Skeletal muscle satellite cell (primary cell): ENCODE results near the gene PDHA2. TPM values are rescaled to one million over a fixed set of nuclear protein-coding genes. Genes with fewer than 3 reads are reported as not detected.

Experiments
- H3K27me3 ChIP-seq: 2 replicates; pipeline ENCODE4 v1.7.0; 2013; ENCODE audit warnings: low read length; ENCODE audit not compliant: control insufficient read depth, insufficient read depth
- H3K36me3 ChIP-seq: 2 replicates; pipeline ENCODE4 v1.7.0; 2013; ENCODE audit warnings: mild to moderate bottlenecking, control low read depth, low read length; ENCODE audit not compliant: insufficient read depth
- H3K4me1 ChIP-seq: 2 replicates; pipeline ENCODE4 v1.7.0; 2013; ENCODE audit warnings: low read length; ENCODE audit not compliant: control insufficient read depth, insufficient read depth
- H3K4me2 ChIP-seq: 2 replicates; pipeline ENCODE4 v1.7.0; 2013; ENCODE audit warnings: mild to moderate bottlenecking, low read length
- H3K4me3 ChIP-seq: 2 replicates; pipeline ENCODE4 v1.7.0; 2013; ENCODE audit warnings: low read length
- H3K9ac ChIP-seq: 2 replicates; pipeline ENCODE4 v1.7.0; 2013; ENCODE audit warnings: mild to moderate bottlenecking, low read depth, low read length, moderate library complexity
- H3K9me3 ChIP-seq: replicated peaks from 2 replicates; pipeline ENCODE4 v1.7.0; 2013; ENCODE audit warnings: mild to moderate bottlenecking, control low read depth, low read length
- total RNA-seq: library from RNA; depleted of rRNA; stranded (reverse); fragments of >200 nt; gene quantifications from 2 replicates; pipeline ENCODE4 v1.2.3, GENCODE V29; 2012; rRNA removed

The PDHA2 gene
- total RNA-seq = 0.22 TPM in 1 of 2 replicates, not detected in the other

DNA sequence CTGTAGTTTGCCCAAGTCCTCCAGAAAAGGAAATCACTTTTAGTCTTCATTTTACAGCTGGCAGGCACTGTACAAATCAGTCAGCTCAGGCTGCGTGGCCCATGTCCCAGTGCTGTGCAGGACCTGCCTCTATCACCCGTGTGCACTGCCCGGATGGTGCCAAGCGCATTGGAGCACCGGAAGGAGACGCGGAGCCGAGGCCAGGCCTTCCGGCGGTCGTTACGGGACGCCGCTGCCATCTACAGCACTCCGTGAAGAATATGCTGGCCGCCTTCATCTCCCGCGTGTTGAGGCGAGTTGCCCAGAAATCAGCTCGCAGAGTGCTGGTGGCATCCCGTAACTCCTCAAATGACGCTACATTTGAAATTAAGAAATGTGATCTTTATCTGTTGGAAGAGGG lies at the start of gene PDHA2:
PDHA2 (plus strand) TSS at position 203 of the 400 bp plus-strand sequence; CDS start at position 261, 58 bp downstream.
- Histone ChIP-seq H3K4me1 (no peaks in the 10 kb centered on the region), H3K9ac (no peak within 1 kb of the TSS), H3K4me3 (no peak within 1 kb of the TSS), H3K4me2 (no peak within 1 kb of the TSS), H3K27me3 (no peaks in the 10 kb centered on the region), H3K9me3 (no peaks in the 10 kb centered on the region), H3K36me3 (no peaks in the 10 kb centered on the region)

DNA sequence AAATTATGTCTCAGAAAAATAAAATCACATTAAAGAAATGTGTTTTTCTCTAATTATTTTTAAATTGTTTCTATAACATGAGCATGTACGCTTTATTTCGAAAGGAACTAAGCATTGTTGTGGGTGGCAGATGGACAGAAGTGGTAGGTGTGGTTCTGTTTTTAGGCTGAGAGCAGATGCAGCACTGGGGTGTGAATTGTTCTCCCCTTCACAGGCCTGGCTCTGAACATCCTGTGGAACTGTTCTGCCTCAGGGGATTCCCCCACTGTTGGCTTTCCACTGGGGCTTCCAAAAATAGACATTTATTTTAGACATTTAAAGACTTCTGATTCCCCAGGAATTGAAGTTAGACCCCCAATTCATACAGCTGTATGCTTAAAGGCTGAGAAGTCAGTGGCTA lies 41.9 kb upstream of the PDHA2 start:
- Histone ChIP-seq H3K4me2 (no peak overlapping the region), H3K9me3 (no peaks in the 10 kb centered on the region), H3K9ac (no peak overlapping the region), H3K4me1 (no peaks in the 10 kb centered on the region), H3K36me3 (no peaks in the 10 kb centered on the region), H3K27me3 (no peaks in the 10 kb centered on the region), H3K4me3 (no peak overlapping the region)

DNA sequence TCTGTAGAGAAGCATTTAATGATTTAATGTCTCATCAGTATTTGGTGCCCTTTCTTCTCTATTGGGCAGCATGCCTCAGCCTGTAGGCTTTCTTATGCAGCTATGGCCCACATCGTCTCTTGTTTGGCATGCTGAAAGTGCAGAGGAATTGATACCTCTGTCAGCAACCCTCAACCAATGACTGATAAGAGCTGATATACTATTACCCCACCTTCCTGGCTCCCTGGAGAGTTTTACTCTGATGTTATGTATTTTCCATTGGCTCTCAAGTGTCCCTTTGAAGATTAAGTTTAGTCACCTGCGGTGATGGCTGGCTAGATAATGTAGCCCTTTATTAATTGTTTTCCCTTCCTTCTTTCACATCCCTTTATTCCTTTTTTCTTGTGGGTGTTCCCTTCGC lies 41.2 kb upstream of the PDHA2 start:
- H3K9me3 ChIP-seq = no peaks in the 10 kb centered on the region
- no peaks in the 10 kb centered on the region for H3K27me3 ChIP-seq
- no peaks in the 10 kb centered on the region for H3K4me1 ChIP-seq

DNA sequence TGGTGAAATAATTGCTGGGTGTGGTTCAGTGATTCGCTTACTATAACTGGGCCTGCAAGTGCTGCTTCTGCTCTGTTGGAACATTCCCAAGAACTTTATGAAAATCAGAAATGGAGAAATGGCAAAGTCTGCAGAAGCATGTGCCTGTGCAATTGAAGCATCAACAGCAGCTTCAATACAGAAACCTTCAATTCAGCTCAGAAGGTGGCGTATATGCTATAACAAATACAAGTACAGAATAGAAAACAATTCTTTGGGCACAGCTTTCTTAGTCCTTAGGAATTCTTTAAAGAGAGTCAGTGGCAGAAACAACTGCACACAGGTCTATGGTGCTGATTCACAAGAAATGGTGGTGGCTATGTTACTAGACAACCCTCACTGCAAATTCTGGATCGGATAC lies 18.0 kb upstream of the PDHA2 start:
- no peak overlapping the region for H3K4me3 ChIP-seq
- no peaks in the 10 kb centered on the region for H3K4me1 ChIP-seq
- no peaks in the 10 kb centered on the region for H3K27me3 ChIP-seq
- H3K9ac ChIP-seq = no peak overlapping the region
- no peak overlapping the region for H3K4me2 ChIP-seq
- no peaks in the 10 kb centered on the region for H3K36me3 ChIP-seq
- H3K9me3 ChIP-seq = no peaks in the 10 kb centered on the region

More for the DNA sequence above, 41.2 kb upstream of the PDHA2 start:
- Histone ChIP-seq H3K4me2 (no peak overlapping the region), H3K4me3 (no peak overlapping the region), H3K36me3 (no peaks in the 10 kb centered on the region), H3K9ac (no peak overlapping the region)

DNA sequence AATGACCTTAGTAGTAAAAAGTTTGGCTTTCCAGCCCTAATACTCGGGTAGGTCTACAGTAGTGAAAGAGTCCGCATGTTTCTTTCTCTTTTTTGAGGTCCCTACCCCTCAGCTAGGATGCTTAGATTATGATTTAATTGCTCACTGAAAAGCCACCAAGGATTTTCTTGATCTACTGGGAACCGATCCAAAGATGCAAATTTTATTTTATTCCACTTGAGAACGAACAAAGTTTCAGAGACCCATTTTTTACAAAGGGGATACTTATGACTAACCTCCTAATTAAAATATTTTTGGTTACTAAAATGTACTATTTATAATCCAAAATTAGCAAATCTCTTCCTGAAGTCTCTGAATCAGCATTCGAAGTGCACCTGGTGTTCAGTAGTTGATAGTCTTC lies 14.3 kb upstream of the PDHA2 start:
- Histone ChIP-seq H3K9me3 (no peaks in the 10 kb centered on the region), H3K36me3 (no peaks in the 10 kb centered on the region), H3K27me3 (no peaks in the 10 kb centered on the region), H3K4me2 (no peak overlapping the region), H3K4me3 (no peak overlapping the region), H3K9ac (no peak overlapping the region), H3K4me1 (no peaks in the 10 kb centered on the region)

DNA sequence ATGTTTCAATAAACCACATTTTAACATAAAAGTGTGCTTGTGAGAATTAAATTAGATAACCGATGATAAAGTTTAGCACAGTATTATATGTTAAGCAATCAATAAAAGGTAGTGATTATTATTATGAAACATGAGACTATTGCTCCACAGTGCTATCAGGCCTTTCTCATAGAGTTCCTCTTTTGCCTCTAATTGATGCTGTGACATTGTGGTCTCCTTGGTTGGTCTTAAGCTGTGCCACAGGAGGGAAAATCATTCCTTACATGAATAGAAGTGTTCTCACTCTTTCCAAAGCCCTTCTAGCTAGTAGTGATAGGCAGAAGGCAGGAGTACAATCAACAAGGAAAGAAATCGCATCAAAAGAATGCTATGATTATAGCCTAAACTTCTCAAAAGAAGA lies 9.2 kb upstream of the PDHA2 start:
- H3K27me3 ChIP-seq = no peaks in the 10 kb centered on the region
- no peaks in the 10 kb centered on the region for H3K36me3 ChIP-seq
- no peaks in the 10 kb centered on the region for H3K9me3 ChIP-seq
- no peaks in the 10 kb centered on the region for H3K4me1 ChIP-seq
- no peak overlapping the region for H3K4me2 ChIP-seq
- no peak overlapping the region for H3K9ac ChIP-seq
- H3K4me3 ChIP-seq = no peak overlapping the region

DNA sequence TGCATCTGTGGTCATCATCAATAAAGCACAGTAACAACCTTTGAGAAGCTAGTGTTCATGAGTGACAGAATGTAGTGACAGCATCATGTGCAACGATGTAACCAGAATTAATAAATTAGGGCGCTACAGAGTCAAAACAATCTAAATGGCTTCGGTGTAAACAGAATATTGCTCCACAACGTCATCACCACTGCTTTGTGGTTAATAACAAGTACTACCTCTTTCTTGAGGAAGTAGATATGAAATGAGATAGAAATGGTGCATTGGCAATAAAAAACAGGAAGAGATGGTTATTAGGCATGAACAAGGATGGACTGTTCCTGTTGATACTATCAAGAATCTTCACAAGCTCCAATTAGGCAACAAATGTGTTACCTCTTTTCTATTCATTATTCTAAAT lies 8.7 kb upstream of the PDHA2 start:
- H3K4me1 ChIP-seq = no peaks in the 10 kb centered on the region
- H3K4me3 ChIP-seq = no peak overlapping the region
- H3K36me3 ChIP-seq = no peaks in the 10 kb centered on the region
- no peaks in the 10 kb centered on the region for H3K9me3 ChIP-seq
- H3K4me2 ChIP-seq = no peak overlapping the region
- no peaks in the 10 kb centered on the region for H3K27me3 ChIP-seq
- H3K9ac ChIP-seq = no peak overlapping the region

DNA sequence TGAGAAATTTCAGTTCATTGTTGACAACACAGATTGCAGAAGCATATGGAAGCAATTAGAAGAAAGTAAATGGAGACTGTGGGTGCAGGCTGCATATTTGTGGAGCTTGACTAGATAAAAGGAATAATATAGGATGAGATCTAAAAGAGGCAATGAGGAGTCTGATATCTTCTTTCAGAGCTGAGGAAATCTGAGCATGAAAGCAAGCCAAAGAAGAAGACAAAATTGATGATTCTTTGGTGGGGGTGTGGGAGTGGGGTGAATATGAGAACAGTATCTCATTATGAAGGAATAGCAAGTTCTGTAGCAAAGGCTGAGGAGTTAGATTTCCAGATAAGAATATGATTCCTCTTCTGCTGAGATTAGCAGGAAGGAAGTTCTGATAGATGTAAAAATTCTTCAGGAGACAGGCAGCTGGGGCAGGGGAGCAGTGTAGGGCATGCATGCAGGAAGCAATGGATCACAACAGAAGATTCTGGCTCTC lies 6.1 kb upstream of the PDHA2 start:
- no peak overlapping the region for H3K9ac ChIP-seq
- no peaks in the 10 kb centered on the region for H3K4me1 ChIP-seq
- no peaks in the 10 kb centered on the region for H3K36me3 ChIP-seq
- no peaks in the 10 kb centered on the region for H3K27me3 ChIP-seq
- H3K4me2 ChIP-seq = no peak overlapping the region
- no peak overlapping the region for H3K4me3 ChIP-seq
- H3K9me3 ChIP-seq = no peaks in the 10 kb centered on the region

DNA sequence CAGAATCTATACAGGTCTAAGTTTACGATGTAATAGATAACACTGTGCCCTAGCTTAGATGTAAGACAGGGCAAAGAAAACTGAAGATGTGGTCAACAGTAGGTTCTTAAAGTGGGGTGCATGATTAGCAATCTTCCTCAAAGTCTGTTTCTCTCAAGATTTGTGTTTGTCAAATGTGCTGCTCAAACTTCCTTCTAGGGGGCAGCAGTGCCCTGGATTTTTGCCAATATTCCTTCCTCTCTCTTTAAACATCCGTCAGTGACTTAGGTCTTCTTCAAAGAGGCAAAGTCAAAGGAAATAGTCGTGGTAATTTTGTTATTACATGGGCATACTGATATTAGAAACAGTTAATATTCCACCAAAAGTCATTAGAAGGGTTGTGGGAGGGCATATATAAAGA lies 4.2 kb upstream of the PDHA2 start:
- no peak overlapping the region for H3K4me2 ChIP-seq
- H3K36me3 ChIP-seq = no peaks in the 10 kb centered on the region
- no peaks in the 10 kb centered on the region for H3K27me3 ChIP-seq
- H3K4me1 ChIP-seq = no peaks in the 10 kb centered on the region
- no peak overlapping the region for H3K4me3 ChIP-seq
- no peaks in the 10 kb centered on the region for H3K9me3 ChIP-seq
- no peak overlapping the region for H3K9ac ChIP-seq

DNA sequence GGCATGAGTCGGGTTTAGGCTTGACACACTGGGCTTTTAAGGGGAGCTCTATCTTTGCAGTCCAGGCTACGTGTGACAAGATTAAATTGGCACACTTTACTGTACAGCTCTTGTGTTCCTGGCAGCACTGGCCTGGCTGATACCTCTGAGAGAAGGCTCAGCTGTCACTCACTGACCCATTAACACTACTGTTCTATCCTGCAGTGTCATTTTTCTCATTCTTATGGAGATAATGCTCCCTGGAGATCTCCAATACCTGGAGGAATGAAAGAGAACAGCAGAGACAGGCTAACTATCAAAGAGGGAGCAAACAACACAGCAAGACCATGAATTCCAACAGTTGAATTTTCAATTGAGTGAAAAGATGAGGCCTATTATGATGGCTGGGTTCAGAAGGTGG lies 1.7 kb upstream of the PDHA2 start:
- no peak overlapping the region for H3K4me3 ChIP-seq
- H3K9ac ChIP-seq = no peak overlapping the region
- no peaks in the 10 kb centered on the region for H3K9me3 ChIP-seq
- H3K4me2 ChIP-seq = no peak overlapping the region
- no peaks in the 10 kb centered on the region for H3K36me3 ChIP-seq
- no peaks in the 10 kb centered on the region for H3K4me1 ChIP-seq
- H3K27me3 ChIP-seq = no peaks in the 10 kb centered on the region

DNA sequence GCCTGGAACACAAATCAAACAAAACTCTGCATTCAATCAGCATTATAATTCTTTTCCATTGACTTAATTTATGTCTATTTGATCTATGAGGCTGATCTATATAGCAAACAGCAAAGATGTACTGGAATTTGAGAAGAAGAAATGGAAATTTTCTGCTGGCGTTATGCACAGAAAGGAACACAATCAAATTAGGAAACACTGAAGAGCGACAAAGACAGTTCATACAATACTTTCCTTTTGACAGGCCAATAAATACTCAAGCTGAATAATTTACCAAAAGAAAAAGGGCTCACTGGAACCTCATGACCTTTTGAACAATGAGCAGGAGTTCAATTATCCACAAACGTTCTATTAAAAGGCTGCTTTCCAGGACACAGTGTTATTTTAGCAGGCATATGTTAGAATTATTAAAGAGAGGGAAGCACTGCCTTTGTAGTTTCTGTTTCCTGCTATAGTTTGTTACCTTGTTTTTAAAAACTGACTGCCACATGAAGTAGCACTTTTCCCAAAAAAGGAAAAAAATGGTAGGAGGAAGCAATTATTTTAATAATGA lies 8.1 kb downstream of the PDHA2 start:
- Histone ChIP-seq H3K4me3 (no peak overlapping the region), H3K9me3 (no peaks in the 10 kb centered on the region), H3K4me1 (no peaks in the 10 kb centered on the region), H3K36me3 (no peaks in the 10 kb centered on the region), H3K4me2 (no peak overlapping the region), H3K9ac (no peak overlapping the region), H3K27me3 (no peaks in the 10 kb centered on the region)

DNA sequence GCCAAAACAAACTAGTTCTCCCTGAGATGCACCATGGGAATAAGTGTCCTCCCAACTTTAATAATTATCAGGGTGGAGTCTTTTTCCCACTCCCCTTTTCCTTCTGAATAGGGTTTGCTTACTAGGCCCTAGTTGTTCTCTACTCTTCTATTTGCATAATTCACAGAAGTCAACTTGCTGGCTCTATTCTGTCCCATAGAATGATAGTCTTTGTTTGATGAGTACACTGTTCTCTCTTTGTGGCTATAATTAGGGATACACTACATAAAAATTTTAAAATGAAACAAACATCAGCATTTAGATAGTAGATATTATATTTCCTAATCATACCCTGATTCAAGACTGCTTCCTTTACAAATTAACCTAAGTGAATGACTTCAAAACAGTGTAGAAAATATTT lies 10.3 kb downstream of the PDHA2 start:
- Histone ChIP-seq H3K9ac (no peak overlapping the region), H3K4me1 (no peaks in the 10 kb centered on the region), H3K9me3 (no peaks in the 10 kb centered on the region), H3K4me2 (no peak overlapping the region), H3K36me3 (no peaks in the 10 kb centered on the region), H3K27me3 (no peaks in the 10 kb centered on the region), H3K4me3 (no peak overlapping the region)
